Body of pancreas (tissue), 2 donors: Measurements from ENCODE around the gene AGR3. TPM values are rescaled to one million over a fixed set of nuclear protein-coding genes. Genes with fewer than 3 reads are reported as not detected.

Experiments
- small RNA-seq: library from RNA; depleted of rRNA; stranded (forward); fragments of <200 nt; gene quantifications from one replicate; pipeline ENCODE3, GENCODE V24; 2016
- total RNA-seq, 2 donors: library from RNA; depleted of rRNA; stranded (reverse); fragments of >200 nt; gene quantifications; one replicate each; pipeline ENCODE4 v1.1.0, GENCODE V29; 2016

Gene AGR3
- total RNA-seq, 2 donors from 2014 or later: 13.2 TPM; not detected in 1

Small RNAs within 50 kb of the gene (small RNA-seq; reads per million reads assigned to genes)
- gene AC098592.2: not detected

Other genes starting within 250 kb of the AGR3 start
- gene ANKMY2, start 236.2 kb downstream of the AGR3 start, total RNA-seq: 10 to 100 TPM in 1 of 2 donors, 1 to 10 TPM in 1; 8.6 to 12.5 TPM
- 10 to 100 TPM; 27.0 to 41.5 TPM for gene BZW2, start 235.8 kb downstream of the AGR3 start, total RNA-seq
- gene TSPAN13, start 128.2 kb downstream of the AGR3 start, total RNA-seq: 10 to 100 TPM; 24.7 to 50.8 TPM
- gene AGR2, start 77.0 kb downstream of the AGR3 start, total RNA-seq: 10 to 100 TPM in 1 of 2 donors, 1 to 10 TPM in 1; 6.3 to 20.0 TPM